ENCODE measurements around the gene VRK2.
"Not testable (repeated sequence)": the region's sequence is repeated elsewhere in the genome, so short reads cannot be mapped to it uniquely, and the experiment has no call there.

DNA sequence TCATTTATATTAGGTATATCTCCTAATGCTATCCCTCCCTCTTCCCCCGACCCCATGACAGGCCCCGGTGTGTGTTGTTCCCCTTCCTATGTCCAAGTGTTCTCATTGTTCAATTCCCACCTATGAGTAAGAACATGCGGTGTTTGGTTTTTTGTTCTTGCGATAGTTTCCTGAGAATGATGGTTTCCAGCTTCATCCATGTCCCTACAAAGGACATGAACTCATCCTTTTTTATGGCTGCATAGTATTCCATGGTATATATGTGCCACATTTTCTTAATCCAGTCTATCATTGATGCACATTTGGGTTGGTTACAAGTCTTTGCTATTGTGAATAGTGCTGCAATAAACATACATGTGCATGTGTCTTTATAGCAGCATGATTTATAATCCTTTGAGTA is 46.2 kb downstream of the VRK2 start:
- TF ChIP-seq, protein P1, sequence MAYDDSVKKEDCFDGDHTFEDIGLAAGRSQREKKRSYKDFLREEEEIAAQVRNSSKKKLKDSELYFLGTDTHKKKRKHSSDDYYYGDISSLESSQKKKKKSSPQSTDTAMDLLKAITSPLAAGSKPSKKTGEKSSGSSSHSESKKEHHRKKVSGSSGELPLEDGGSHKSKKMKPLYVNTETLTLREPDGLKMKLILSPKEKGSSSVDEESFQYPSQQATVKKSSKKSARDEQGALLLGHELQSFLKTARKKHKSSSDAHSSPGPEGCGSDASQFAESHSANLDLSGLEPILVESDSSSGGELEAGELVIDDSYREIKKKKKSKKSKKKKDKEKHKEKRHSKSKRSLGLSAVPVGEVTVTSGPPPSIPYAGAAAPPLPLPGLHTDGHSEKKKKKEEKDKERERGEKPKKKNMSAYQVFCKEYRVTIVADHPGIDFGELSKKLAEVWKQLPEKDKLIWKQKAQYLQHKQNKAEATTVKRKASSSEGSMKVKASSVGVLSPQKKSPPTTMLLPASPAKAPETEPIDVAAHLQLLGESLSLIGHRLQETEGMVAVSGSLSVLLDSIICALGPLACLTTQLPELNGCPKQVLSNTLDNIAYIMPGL (CRISPR knock-in tag; IDR thresholded peaks at IDR 0.05): not testable (repeated sequence)
- TF ChIP-seq, protein P2, sequence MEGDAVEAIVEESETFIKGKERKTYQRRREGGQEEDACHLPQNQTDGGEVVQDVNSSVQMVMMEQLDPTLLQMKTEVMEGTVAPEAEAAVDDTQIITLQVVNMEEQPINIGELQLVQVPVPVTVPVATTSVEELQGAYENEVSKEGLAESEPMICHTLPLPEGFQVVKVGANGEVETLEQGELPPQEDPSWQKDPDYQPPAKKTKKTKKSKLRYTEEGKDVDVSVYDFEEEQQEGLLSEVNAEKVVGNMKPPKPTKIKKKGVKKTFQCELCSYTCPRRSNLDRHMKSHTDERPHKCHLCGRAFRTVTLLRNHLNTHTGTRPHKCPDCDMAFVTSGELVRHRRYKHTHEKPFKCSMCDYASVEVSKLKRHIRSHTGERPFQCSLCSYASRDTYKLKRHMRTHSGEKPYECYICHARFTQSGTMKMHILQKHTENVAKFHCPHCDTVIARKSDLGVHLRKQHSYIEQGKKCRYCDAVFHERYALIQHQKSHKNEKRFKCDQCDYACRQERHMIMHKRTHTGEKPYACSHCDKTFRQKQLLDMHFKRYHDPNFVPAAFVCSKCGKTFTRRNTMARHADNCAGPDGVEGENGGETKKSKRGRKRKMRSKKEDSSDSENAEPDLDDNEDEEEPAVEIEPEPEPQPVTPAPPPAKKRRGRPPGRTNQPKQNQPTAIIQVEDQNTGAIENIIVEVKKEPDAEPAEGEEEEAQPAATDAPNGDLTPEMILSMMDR (IDR thresholded peaks at IDR 0.05): not testable (repeated sequence)
- TF ChIP-seq ESRRA (CRISPR knock-in tag; IDR thresholded peaks at IDR 0.05; ENCODE audit: borderline replicate concordance); NR3C1 (CRISPR knock-in tag; conservative IDR thresholded peaks at IDR 0.05; ENCODE audit: low read depth); FOXJ3 (CRISPR knock-in tag; IDR thresholded peaks at IDR 0.05; ENCODE audit: borderline replicate concordance); NR2C2 (CRISPR knock-in tag; IDR thresholded peaks at IDR 0.05); CBFB (CRISPR knock-in tag; IDR thresholded peaks at IDR 0.05; ENCODE audit: low read depth); SP1 (CRISPR knock-in tag; conservative IDR thresholded peaks at IDR 0.05): not testable (repeated sequence)
- TF ChIP-seq, protein P3, sequence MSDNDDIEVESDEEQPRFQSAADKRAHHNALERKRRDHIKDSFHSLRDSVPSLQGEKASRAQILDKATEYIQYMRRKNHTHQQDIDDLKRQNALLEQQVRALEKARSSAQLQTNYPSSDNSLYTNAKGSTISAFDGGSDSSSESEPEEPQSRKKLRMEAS (CRISPR knock-in tag; IDR thresholded peaks at IDR 0.05): not testable (repeated sequence)
